HG02763 (cell line): ENCODE results near the gene ST13.
A peak's percentile ranks its signal among the peaks of the same experiment; 100 is the strongest.
"Not testable (repeated sequence)": the region's sequence is repeated elsewhere in the genome, so short reads cannot be mapped to it uniquely, and the experiment has no call there.

ENCODE experiments used
- ATAC-seq: cut with Tn5 transposase; IDR thresholded peaks from one replicate; pipeline ENCODE4 v1.9.1; 2021; ENCODE audit warnings: mild to moderate bottlenecking, moderate library complexity; ENCODE audit not compliant: unreplicated experiment

The ST13 gene

GRCh38 chr22:40844951-40845350 is 11.5 kb downstream of the ST13 start:
- ATAC-seq, result no peak

- no peak for ATAC-seq
These were observed 18.0 kb downstream of the ST13 start for GRCh38 chr22:40838486-40838885.

GRCh38 chr22:40834619-40835018 is 21.8 kb downstream of the ST13 start:
- no peak for ATAC-seq

- no peak for ATAC-seq
These were observed 27.3 kb downstream of the ST13 start for GRCh38 chr22:40829131-40829530.

DNA sequence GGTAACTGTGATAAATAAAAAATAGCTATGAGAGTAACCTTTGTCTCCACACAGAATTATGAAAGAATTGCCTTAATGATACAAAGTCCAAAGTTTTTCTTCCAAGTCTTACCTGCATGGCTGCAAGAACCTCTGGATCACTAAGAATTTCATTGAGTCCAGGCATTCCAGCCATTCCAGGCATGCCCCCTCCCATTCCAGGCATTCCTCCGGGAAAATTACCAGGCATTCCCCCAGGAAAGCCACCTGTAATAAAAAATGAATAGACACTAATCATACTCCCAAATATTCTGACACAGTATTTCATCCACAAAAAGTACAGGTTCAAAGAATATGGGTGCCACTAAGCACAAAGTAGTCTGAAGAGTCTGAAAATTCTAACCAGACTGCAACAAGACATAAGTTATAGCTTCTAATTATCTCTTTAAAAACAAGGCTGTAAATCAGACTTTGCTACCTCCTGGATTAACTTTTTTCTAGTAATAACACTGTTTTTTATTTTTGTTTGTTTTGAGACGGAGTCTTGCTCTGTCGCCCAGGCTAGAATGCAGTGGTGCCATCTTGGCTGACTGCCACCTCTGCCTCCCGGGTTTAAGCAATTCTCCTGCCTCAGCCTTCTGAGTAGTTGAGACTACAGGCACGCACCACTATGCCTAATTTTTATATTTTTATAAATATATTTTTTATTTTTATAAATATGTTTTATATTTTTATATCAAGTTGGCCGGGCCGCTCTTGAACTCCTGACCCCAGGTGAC is 29.3 kb downstream of the ST13 start:
- no peak for ATAC-seq

- ATAC-seq, result not testable (repeated sequence)
These were observed 30.1 kb downstream of the ST13 start for GRCh38 chr22:40826292-40826691.

DNA sequence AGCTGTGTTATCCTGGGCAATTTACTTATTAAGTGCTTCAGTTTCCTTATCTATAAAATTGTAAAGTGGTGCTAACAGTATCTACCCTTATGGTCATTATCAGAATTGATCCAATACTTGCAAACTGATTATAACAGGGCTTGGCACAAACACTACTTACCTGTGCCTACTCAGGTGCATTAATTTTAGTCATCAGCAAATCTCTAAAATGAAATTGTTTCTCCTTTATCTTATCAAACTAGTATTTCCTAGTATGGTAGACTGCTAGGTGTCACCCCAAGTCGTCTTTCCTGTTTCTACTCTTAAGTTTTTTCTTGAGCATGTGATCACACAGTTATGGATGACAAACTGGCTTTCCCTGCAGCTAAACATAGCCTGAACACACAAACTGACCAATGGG is 33.0 kb downstream of the ST13 start:
- no peak for ATAC-seq

DNA sequence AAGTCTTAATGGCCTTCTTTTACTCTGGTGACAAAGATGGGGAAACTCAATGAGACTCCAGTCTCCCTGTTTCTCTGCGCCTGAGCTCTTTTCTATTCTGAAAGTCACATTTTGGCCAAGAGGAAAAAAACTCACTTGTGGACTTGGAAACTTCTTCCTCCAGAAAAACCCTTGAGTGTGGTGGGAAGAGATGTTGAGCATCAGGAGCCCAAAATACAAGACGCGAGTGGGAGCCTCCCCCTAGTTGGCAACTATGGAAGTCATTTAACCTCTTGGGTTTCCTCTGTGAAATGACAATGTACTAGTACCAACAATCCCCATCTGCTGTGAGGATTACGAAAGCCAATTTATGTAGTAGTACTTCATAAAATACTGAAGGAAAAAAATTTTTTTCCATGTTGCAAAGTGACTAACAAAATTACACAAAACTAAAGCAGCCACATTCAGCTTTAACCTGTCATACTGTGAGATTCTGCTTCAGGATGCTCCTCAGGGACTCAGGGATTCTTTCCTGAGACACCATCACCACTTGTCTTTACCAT is 36.8 kb downstream of the ST13 start:
- no peak for ATAC-seq

DNA sequence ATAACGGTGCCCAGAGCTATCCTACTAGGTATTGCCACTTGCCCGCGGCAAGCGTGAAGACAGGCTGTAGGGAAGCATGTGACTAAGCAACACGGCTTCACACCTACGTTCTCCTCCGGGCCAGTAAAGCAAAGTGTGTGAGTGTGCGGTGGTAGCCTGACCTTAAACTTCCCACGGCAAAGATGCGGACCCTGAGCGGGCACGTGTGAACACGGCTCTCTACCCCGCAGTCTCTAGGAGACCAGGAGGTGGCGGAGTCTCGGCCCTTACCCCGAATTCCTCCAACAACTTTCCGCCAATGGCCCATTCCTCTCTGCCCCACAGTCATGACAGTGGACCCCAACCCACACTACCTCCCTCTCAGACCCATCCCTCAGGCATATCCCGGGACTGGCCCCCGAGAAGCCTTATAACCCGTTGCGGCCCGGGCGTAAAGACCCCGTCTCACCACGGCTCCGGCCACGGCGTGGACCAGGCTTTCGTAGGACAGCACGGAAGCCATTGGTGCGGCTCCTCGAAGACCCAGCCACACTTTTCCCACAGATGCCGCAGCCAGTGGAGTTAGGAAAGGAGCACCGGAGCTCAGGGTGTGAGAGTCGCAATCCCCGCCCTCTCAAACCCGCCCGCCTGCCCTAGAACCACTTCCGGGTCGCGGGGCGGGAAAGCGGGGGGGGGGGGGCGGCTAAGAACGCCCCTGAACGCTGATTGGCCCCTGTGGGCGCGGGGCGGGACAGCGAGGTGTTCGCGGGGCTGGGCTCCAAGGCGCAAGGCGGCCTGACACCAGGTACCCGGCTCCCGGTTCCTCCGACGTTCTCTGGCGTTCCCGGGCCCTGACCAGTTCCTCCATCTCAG is 37.5 kb downstream of the ST13 start, which contains the start of gene SLC25A17:
Gene SLC25A17, minus strand, starts transcription at position 600 of the 852 bp plus-strand sequence. Its CDS starts 98 bp downstream, at position 502.
- peak; percentile 76 for ATAC-seq

DNA sequence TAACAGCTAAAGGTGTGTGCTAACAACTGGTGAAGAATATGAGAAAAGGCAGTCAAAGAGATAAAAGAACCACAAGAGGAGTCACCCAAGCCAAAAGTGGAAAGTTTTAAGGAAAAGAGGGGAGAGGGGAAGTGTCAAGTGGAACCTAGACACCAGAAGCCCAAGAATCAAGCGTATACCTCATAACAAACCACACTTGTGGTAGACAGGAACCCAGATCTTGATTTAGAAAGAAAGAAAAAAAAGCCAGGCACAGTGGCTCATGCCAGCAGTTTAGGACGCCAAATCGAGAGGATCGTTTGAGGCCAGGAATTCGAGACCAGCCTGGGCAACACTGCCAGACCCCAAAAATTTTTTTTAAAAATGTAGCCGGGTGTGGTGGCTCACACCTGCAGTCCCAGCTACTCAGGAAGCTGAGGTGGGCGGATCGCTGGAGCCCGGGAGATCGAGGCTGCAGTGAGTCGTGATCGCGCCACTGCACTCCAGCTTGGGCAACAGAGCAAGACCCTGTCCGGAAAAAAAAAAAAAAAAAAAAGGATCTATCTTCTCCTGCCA is 38.2 kb downstream of the ST13 start:
- no peak for ATAC-seq

DNA sequence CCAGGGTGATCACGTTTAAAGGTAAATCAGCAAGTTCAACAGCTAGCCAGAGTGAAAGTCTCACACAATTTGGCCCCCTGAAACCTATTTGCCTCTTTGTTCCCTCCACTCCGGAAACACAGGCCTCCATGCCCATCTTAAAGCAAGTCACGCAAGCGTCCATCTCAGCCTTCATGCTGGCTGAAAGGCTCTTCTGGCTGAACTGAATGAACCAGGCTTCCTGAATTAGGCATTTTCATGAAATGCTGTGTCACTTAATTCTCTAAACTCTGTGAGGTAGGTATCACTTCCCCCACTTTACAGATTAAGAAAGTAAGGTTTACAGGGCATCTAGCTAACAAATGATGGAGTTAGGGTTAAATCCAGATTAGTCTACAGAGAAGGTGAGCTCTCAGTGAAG is 38.7 kb downstream of the ST13 start:
- no peak for ATAC-seq

- ATAC-seq, result no peak
These were observed 42.5 kb downstream of the ST13 start for GRCh38 chr22:40813912-40814315.

DNA sequence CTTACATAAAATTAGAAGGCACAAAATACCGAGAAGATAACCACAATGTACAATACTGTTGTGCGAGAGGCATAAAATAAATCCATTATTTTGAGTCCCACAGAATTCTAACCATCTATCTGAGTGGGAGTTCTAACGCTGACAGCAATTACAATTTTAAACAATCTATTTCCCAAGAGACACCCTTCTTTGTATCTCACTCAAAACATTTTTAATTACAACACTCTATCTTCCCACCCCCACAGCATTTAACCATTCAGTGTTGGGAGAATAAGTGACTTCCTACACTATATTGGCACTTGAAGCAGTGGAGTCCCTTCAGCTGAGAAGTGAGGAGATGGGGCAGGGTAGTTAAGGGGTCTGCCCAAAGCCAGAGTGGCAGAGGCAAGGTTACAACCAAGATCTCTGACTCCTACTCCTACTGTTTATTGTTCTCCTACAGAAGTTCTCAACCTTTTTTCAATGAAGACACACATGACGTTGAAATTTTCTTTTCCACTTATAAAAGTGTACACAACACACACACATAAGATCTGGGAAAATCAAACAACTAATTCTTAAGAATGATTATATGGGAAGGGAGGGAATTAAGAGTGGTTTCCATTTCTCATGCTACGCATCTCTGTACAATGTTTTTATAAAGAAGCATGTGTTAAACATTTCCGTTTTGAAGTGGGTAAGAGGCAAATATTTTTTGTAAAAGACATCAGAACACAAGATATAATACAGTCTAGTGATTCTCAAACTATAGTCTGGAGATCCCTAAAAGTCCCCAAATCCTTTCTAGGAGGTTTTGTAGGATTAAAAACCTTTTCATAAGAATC is 48.2 kb downstream of the ST13 start:
- ATAC-seq, result no peak

DNA sequence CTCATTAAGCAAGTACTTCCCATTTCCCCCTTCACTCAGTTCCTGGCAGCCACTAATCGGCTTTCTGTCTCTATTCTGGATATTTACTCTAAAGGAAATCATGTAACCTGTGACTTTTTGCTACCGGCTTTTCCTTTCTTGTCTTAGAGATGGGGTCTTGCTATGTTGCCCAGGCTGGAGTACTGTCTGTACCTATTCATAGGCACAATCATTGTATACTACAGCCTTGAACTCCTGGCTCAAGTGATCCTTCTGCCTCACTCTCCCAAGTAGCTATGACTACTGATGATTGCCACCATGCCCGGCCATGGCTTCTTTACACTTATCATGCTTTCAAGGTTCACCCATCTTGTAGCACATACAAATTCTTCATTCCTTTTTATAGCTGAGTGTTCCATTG is 49.7 kb downstream of the ST13 start:
- ATAC-seq, result no peak

- ATAC-seq, result no peak
These were observed 50.7 kb downstream of the ST13 start for GRCh38 chr22:40805699-40806203.

DNA sequence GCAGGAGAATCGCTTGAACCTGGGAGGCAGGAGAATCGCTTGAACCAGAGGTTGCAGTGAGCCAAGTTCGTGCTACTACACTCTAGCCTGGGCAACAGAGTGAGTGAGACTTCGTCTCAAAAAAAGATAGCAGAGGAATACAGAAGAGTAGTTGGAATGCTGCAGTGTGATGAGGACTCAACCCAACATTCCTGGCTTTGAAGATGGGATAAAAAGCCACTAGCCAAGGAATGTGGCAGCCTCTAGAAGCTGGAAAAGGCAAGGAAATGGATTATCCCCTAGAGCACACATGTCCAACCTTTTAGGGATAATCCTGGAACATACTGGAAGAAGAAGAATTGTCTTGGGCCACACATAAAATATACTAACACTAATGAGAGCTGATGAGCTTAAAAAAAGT is 51.2 kb downstream of the ST13 start:
- ATAC-seq, result no peak

- no peak for ATAC-seq
These were observed 53.1 kb downstream of the ST13 start for GRCh38 chr22:40803321-40803720.

DNA sequence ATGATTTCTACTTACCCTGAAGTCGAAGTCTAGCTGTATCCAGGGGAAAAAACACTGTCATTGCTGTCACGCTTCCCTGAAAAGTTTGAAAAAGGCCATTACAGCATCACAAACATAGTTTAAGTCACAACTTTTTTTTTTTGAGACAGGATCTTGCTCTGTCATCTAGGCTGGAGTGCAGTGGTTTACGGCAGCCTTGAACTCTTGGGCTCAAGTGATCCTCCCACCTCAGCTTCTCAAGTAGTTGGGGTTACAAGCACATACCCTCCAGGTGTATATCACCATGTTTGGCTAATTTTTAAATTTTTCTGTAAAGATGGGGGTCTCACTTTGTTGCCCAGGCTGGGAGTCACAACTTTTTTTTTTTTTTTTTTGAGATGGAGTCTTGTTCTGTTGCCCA is 57.4 kb downstream of the ST13 start:
- ATAC-seq, result no peak

DNA sequence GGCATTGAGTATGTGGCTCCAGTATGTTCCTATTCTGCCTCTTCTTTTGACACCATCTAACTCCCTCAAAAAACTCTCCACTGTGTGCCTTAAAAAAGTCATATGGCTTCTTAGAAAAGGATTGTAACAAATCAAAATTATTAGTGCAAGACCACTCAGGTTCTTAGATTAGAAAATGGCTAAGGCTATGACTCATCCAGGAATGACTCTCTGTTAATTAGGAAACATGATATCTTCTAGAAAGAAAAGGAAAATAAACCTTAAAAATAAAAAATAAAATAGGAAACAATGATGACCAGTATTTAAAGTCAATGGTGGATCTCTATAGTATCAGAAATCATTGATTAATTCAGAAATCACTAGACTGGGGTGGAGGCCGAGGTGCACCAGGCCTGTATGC is 59.0 kb downstream of the ST13 start:
- ATAC-seq, result no peak

GRCh38 chr22:40792451-40792850 is 64.0 kb downstream of the ST13 start:
- ATAC-seq, result no peak
